ENCODE measurements around the gene LST1.

The LST1 gene

GRCh38 chr6:31560697-31561058 is 25.4 kb upstream of the LST1 start:
- DNase-seq, result no peak

DNA sequence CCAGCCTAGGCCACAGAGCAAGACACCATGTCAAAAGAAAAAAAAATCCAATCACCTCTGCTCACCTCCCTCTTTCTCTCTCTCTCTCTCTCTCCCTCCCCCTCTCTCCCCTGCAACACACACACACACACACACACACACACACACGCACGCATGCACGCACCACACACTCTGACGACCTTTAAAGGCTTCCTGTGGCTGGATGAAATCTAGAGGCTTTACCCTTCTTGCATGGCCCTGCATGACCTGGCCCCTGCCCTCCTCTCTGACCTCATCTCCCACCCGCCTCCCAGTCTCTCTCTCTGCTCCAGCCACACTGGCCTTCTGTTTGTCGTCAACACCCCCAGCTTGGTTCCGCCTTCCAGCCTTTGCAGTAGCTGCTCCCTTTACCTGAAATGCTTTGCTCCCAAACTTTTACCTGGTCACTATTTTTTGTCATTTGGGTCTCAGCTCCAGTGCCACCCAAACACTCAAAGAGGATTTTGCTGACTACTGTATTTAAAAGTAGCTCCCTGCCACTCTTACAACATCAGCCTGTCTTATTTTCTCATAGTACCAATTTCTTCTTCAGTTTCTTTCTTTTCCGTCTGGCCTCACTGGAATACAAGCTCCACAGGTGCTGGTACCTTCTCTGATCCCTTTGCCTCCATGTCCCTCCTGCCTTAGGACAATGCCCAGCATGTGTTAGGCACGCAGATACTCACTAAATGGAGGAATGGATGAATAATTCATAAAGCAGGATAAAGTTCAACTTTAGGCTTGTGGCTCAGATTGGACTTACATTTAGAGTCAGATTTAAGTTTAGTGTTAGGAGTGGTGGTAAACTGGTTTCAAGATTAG is 18.3 kb upstream of the LST1 start:
- no peak for DNase-seq

GRCh38 chr6:31568537-31568961 is 17.5 kb upstream of the LST1 start:
- DNase-seq, result no peak

DNA sequence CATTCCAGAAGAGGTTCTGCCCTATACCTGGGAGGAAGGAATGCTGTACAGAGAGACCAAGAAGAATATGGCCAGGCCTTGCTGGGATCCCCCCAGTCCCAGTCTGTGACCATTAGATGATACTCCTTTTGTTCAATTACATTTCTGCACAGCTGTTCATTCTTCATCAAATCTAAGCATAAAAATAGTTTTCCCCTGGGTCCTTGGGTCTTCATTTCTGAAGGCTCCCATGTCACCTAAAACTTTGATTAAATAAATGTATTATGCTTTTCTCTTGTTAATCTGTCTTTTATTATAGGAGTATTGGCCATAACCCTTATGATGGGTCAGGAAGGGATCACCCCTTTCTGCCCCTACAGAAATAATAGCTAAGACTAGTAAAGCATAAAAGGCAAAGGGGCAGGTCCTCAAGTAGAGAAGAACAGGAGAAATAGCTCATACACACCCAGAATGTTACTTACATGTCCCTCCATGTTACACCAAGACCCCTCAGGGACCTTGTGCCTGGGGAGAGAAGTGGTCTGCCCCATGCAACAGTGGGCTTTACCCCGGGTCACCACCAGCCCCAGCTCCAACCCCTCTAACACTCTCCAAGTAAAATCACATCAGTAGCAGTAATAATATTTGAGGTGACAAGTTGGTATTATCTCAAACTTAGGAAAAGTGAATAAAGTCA is 16.1 kb upstream of the LST1 start:
- no peak for DNase-seq

- no peak for DNase-seq
These were observed 13.8 kb upstream of the LST1 start, which contains the start of gene LTA for GRCh38 chr6:31572041-31572911. Gene LTA, plus strand, starts transcription at chr6:31572289. Its CDS starts 454 bp downstream, at chr6:31572743.

GRCh38 chr6:31573239-31574105 is 12.6 kb upstream of the LST1 start:
- no peak for DNase-seq

DNA sequence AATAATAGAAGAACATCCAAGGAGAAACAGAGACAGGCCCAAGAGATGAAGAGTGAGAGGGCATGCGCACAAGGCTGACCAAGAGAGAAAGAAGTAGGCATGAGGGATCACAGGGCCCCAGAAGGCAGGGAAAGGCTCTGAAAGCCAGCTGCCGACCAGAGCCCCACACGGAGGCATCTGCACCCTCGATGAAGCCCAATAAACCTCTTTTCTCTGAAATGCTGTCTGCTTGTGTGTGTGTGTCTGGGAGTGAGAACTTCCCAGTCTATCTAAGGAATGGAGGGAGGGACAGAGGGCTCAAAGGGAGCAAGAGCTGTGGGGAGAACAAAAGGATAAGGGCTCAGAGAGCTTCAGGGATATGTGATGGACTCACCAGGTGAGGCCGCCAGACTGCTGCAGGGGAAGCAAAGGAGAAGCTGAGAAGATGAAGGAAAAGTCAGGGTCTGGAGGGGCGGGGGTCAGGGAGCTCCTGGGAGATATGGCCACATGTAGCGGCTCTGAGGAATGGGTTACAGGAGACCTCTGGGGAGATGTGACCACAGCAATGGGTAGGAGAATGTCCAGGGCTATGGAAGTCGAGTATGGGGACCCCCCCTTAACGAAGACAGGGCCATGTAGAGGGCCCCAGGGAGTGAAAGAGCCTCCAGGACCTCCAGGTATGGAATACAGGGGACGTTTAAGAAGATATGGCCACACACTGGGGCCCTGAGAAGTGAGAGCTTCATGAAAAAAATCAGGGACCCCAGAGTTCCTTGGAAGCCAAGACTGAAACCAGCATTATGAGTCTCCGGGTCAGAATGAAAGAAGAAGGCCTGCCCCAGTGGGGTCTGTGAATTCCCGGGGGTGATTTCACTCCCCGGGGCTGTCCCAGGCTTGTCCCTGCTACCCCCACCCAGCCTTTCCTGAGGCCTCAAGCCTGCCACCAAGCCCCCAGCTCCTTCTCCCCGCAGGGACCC is 11.7 kb upstream of the LST1 start:
- DNase-seq, result no peak

- DNase-seq, result peak; percentile 10
These were observed 10.7 kb upstream of the LST1 start, which contains the start of gene TNF for GRCh38 chr6:31575335-31575901. Gene TNF, plus strand, starts transcription at chr6:31575565. Its CDS starts 177 bp downstream, at chr6:31575742.

DNA sequence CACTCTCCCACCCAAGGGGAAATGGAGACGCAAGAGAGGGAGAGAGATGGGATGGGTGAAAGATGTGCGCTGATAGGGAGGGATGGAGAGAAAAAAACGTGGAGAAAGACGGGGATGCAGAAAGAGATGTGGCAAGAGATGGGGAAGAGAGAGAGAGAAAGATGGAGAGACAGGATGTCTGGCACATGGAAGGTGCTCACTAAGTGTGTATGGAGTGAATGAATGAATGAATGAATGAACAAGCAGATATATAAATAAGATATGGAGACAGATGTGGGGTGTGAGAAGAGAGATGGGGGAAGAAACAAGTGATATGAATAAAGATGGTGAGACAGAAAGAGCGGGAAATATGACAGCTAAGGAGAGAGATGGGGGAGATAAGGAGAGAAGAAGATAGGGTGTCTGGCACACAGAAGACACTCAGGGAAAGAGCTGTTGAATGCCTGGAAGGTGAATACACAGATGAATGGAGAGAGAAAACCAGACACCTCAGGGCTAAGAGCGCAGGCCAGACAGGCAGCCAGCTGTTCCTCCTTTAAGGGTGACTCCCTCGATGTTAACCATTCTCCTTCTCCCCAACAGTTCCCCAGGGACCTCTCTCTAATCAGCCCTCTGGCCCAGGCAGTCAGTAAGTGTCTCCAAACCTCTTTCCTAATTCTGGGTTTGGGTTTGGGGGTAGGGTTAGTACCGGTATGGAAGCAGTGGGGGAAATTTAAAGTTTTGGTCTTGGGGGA is 10.0 kb upstream of the LST1 start:
- DNase-seq, result no peak

GRCh38 chr6:31576897-31577578 is 9.0 kb upstream of the LST1 start:
- DNase-seq, result no peak

DNA sequence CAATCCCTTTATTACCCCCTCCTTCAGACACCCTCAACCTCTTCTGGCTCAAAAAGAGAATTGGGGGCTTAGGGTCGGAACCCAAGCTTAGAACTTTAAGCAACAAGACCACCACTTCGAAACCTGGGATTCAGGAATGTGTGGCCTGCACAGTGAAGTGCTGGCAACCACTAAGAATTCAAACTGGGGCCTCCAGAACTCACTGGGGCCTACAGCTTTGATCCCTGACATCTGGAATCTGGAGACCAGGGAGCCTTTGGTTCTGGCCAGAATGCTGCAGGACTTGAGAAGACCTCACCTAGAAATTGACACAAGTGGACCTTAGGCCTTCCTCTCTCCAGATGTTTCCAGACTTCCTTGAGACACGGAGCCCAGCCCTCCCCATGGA is 8.5 kb upstream of the LST1 start:
- DNase-seq, result no peak

GRCh38 chr6:31578184-31579118 is 7.6 kb upstream of the LST1 start:
- peak; percentile 76 for DNase-seq

GRCh38 chr6:31579119-31579505 is 7.0 kb upstream of the LST1 start:
- DNase-seq, result no peak

DNA sequence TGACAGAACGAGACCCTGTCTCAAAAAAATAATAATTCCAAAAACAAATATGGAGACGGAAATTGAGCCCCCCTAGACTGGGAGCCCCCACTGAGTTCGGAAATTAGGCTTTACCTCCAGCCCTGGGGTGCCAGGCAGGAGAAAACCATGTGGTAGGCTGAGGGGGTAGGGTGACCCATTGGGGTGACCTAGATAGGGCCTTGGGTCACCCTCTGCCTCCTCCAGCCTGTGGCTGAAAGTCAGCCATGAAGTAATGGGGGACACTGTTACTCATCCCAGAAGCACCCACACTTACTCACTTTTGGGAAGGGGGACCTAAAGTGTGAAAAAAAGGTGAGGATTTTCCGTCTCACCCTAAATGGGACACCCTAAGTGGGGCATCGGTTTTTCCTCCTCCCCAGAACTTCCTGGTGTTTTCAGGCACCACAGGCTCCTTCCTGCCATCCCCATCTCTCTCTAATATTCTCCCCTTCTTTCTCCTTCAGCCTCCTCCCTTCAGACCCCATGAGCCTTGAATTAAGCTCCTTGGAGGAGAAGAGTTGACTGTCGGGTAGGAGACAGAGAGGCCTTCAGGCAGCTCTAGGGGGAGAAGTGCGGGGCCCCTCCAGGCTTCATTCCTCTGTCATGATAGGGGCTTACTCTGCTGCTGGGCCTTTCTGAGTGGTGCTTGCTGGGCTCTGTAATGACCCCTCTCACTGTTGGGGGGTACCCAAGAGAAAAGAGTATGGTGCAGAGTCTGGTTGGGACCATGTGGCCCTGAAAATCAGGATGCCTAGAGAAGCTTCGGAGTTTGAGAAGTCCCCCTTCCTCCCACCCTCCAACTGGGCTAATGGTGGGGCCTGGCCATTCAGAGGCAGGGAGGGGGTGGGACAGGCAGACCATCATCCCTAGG is 6.3 kb upstream of the LST1 start:
- DNase-seq, result no peak

DNA sequence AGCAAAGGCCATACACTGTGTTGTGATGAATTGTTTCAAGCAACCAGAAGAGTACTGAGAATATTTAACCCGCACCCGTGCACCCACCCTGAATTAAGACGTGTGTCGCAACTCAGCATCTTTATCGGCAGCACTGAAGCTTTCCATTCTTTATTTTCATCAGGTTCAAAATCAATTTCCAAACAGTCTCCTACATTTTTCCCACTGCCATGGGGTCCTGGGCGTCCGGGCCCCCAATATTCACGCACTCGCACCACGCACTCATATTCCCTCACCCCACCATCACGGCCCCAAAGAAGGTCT is 5.7 kb upstream of the LST1 start:
- DNase-seq, result no peak

- peak; percentile 83 for DNase-seq
These were observed 5.2 kb upstream of the LST1 start for GRCh38 chr6:31580807-31581433.

Data from kidney glomerular epithelial cell (primary cell).